GM18526 (cell line): ENCODE results near the gene SNX18.

ENCODE experiments used
- POLR2A ChIP-seq: IDR thresholded peaks from 3 replicates; pipeline ENCODE4 v1.6.1; 2011; ENCODE audit not compliant: insufficient read length; ENCODE audit errors: extremely low read depth

The SNX18 gene

GRCh38 chr5:54517512-54518145 lies at the start of gene SNX18:
SNX18 (plus strand) TSS chr5:54517759; CDS start chr5:54517953, 194 bp downstream.
- no peak for TF ChIP-seq POLR2A

- TF ChIP-seq POLR2A, result no peak
Observed at GRCh38 chr5:54469622-54470021, 47.9 kb upstream of the SNX18 start.

GRCh38 chr5:54470128-54470527 lies 47.4 kb upstream of the SNX18 start:
- TF ChIP-seq POLR2A, result no peak

GRCh38 chr5:54470677-54471076 lies 46.9 kb upstream of the SNX18 start:
- no peak for TF ChIP-seq POLR2A

- TF ChIP-seq POLR2A, result no peak
Observed at GRCh38 chr5:54471398-54471797, 46.2 kb upstream of the SNX18 start.

GRCh38 chr5:54476682-54477081 lies 40.9 kb upstream of the SNX18 start:
- TF ChIP-seq POLR2A, result no peak

GRCh38 chr5:54477941-54478478 lies 39.5 kb upstream of the SNX18 start:
- no peak for TF ChIP-seq POLR2A

- no peak for TF ChIP-seq POLR2A
Observed at GRCh38 chr5:54480296-54480695, 37.3 kb upstream of the SNX18 start.

- no peak for TF ChIP-seq POLR2A
Observed at GRCh38 chr5:54484219-54484894, 33.2 kb upstream of the SNX18 start.

- no peak for TF ChIP-seq POLR2A
Observed at GRCh38 chr5:54491326-54491725, 26.2 kb upstream of the SNX18 start.

- TF ChIP-seq POLR2A, result no peak
Observed at GRCh38 chr5:54492178-54492577, 25.4 kb upstream of the SNX18 start.

- no peak for TF ChIP-seq POLR2A
Observed at GRCh38 chr5:54495027-54495426, 22.5 kb upstream of the SNX18 start.

GRCh38 chr5:54514291-54514690 lies 3.3 kb upstream of the SNX18 start:
- no peak for TF ChIP-seq POLR2A

- TF ChIP-seq POLR2A, result no peak
Observed at GRCh38 chr5:54514841-54515432, 2.6 kb upstream of the SNX18 start.

GRCh38 chr5:54515634-54516033 lies 1.9 kb upstream of the SNX18 start:
- no peak for TF ChIP-seq POLR2A

- no peak for TF ChIP-seq POLR2A
Observed at GRCh38 chr5:54516051-54516655, 1.4 kb upstream of the SNX18 start.
